HG02763 (cell line): Measurements from ENCODE around the gene TMED6.

Source experiments
- ATAC-seq: cut with Tn5 transposase; IDR thresholded peaks from one replicate; pipeline ENCODE4 v1.9.1; 2021; ENCODE audit warnings: mild to moderate bottlenecking, moderate library complexity; ENCODE audit not compliant: unreplicated experiment

Gene TMED6

GRCh38 chr16:69324585-69325253 is 26.9 kb downstream of the TMED6 start:
- no peak for ATAC-seq

- no peak for ATAC-seq
These were observed 27.5 kb downstream of the TMED6 start for GRCh38 chr16:69324013-69324531.

GRCh38 chr16:69323415-69323814 is 28.2 kb downstream of the TMED6 start:
- ATAC-seq: no peak

GRCh38 chr16:69322343-69322742 is 29.2 kb downstream of the TMED6 start:
- no peak for ATAC-seq

GRCh38 chr16:69321080-69321479 is 30.5 kb downstream of the TMED6 start:
- ATAC-seq: no peak

- ATAC-seq: no peak
These were observed 30.9 kb downstream of the TMED6 start for GRCh38 chr16:69320740-69321073.

GRCh38 chr16:69319826-69320739 is 31.5 kb downstream of the TMED6 start:
- ATAC-seq: no peak

GRCh38 chr16:69319381-69319780 is 32.2 kb downstream of the TMED6 start:
- ATAC-seq: no peak

GRCh38 chr16:69318911-69319289 is 32.7 kb downstream of the TMED6 start:
- no peak for ATAC-seq

- ATAC-seq: no peak
These were observed 33.2 kb downstream of the TMED6 start for GRCh38 chr16:69318177-69318910.

GRCh38 chr16:69316595-69317034 is 35.0 kb downstream of the TMED6 start:
- no peak for ATAC-seq

GRCh38 chr16:69315486-69316311 is 35.9 kb downstream of the TMED6 start:
- no peak for ATAC-seq

GRCh38 chr16:69314534-69314933 is 37.1 kb downstream of the TMED6 start:
- ATAC-seq: no peak

GRCh38 chr16:69313469-69313868 is 38.1 kb downstream of the TMED6 start:
- ATAC-seq: no peak

GRCh38 chr16:69311533-69312387 is 39.8 kb downstream of the TMED6 start:
- ATAC-seq: peak; percentile 38

GRCh38 chr16:69310653-69311532 is 40.7 kb downstream of the TMED6 start, which contains the start of gene VPS4A:
Gene VPS4A, plus strand, starts transcription at chr16:69311350. Its CDS starts 162 bp downstream, at chr16:69311512.
- ATAC-seq: peak; percentile 91

GRCh38 chr16:69309316-69309715 is 42.3 kb downstream of the TMED6 start:
- ATAC-seq: no peak

- no peak for ATAC-seq
These were observed 43.7 kb downstream of the TMED6 start for GRCh38 chr16:69307856-69308255.
